Ascending aorta (tissue), 2 donors: ENCODE results near the gene RAB39B. TPM values are rescaled to one million over a fixed set of nuclear protein-coding genes. Genes with fewer than 3 reads are reported as not detected.

Experiments
- DNase-seq, 2 donors: peaks; one replicate each; pipeline ENCODE4 v3.0.0-alpha.2; 2019; ENCODE audit warnings: low spot score in 2 of 2
- H3K27ac ChIP-seq, 2 donors: fragments of 200-600 bp; sonication (generic); one replicate each; pipeline ENCODE4 v1.5.1; 2016 to 2017; ENCODE audit warnings: mild to moderate bottlenecking in 1 of 2
- H3K27me3 ChIP-seq: fragments of 200-600 bp; sonication (generic); one replicate; pipeline ENCODE4 v1.5.1; 2017
- H3K36me3 ChIP-seq, 2 donors: fragments of 200-600 bp; sonication (generic); one replicate each; pipeline ENCODE4 v1.5.1; 2016
- H3K4me1 ChIP-seq, 2 donors: fragments of 200-600 bp; sonication (generic); one replicate each; pipeline ENCODE4 v1.5.1; 2016 to 2017; ENCODE audit warnings: mild to moderate bottlenecking in 1 of 2
- H3K4me3 ChIP-seq, 2 donors: fragments of 200-600 bp; sonication (generic); one replicate each; pipeline ENCODE4 v1.5.1; 2016 to 2017; ENCODE audit warnings: mild to moderate bottlenecking in 1 of 2
- H3K9me3 ChIP-seq, 2 donors: fragments of 200-600 bp; sonication (generic); one replicate each; pipeline ENCODE4 v1.5.1; 2016
- CTCF ChIP-seq, 3 experiments: fragments of 200-600 bp in 2 of 3; fragments of 450-650 bp in 1 of 3; sonication (generic) in 2 of 3; IDR thresholded peaks; one replicate each; pipeline ENCODE4 v1.5.1; 2016 to 2019; ENCODE audit warnings: antibody characterized with exemption in 3 of 3, mild to moderate bottlenecking in 1 of 3, moderate library complexity in 1 of 3
- intact Hi-C: fragments of 100-400 bp; cut with DNase I; formaldehyde crosslinking; loops from one replicate; pipeline ENCODE4 v1.15.1; 2023
- total RNA-seq: library from RNA; depleted of rRNA; stranded (reverse); fragments of >200 nt; gene quantifications from one replicate; pipeline ENCODE4 v1.1.0, GENCODE V29; 2016

Gene RAB39B
- total RNA-seq, 1 donor from 2014 or later = not detected

- TF ChIP-seq CTCF (IDR thresholded peaks at IDR 0.05) = no peak
- intact Hi-C loops = no loop called here
- DNase-seq = no peak
- Histone ChIP-seq H3K27me3 (no peaks in the 10 kb centered on the region), H3K27ac (no peak overlapping the region), H3K9me3 (no peaks in the 10 kb centered on the region), H3K4me1 (no peaks in the 10 kb centered on the region), H3K4me3 (no peak overlapping the region), H3K36me3 (no peaks in the 10 kb centered on the region)
Measured at GRCh38 chrX:155266439-155266838, 2.1 kb upstream of the RAB39B start.

- intact Hi-C loops = no loop called here
- TF ChIP-seq CTCF (IDR thresholded peaks at IDR 0.05) = no peak
- Histone ChIP-seq H3K27ac (no peak overlapping the region), H3K36me3 (no peaks in the 10 kb centered on the region), H3K4me1 (no peaks in the 10 kb centered on the region), H3K27me3 (no peaks in the 10 kb centered on the region), H3K9me3 (no peaks in the 10 kb centered on the region), H3K4me3 (peak overlapping the region in 1 of 2 donors; percentile 14)
- DNase-seq = no peak
Measured at GRCh38 chrX:155262970-155263754, 1.1 kb downstream of the RAB39B start.

- intact Hi-C loops = no loop called here
- no peak for DNase-seq
- Histone ChIP-seq H3K27ac (no peak overlapping the region), H3K4me3 (no peak overlapping the region), H3K4me1 (no peaks in the 10 kb centered on the region), H3K9me3 (no peaks in the 10 kb centered on the region), H3K27me3 (no peaks in the 10 kb centered on the region), H3K36me3 (no peaks in the 10 kb centered on the region)
- TF ChIP-seq CTCF (IDR thresholded peaks at IDR 0.05) = no peak
Measured at GRCh38 chrX:155259752-155260151, 4.5 kb downstream of the RAB39B start.

GRCh38 chrX:155251391-155251790, 12.9 kb downstream of the RAB39B start:
- H3K4me3 ChIP-seq = no peak overlapping the region
- H3K4me1 ChIP-seq = no peaks in the 10 kb centered on the region
- TF ChIP-seq CTCF (IDR thresholded peaks at IDR 0.05) = no peak
- H3K27ac ChIP-seq = no peak overlapping the region
- DNase-seq = no peak
- H3K36me3 ChIP-seq = no peaks in the 10 kb centered on the region
- intact Hi-C loops = no loop called here
- no peaks in the 10 kb centered on the region for H3K9me3 ChIP-seq
- no peaks in the 10 kb centered on the region for H3K27me3 ChIP-seq

- Histone ChIP-seq H3K9me3 (no peaks in the 10 kb centered on the region), H3K27ac (no peak overlapping the region), H3K4me1 (no peaks in the 10 kb centered on the region), H3K4me3 (no peak overlapping the region), H3K27me3 (no peaks in the 10 kb centered on the region), H3K36me3 (no peaks in the 10 kb centered on the region)
- intact Hi-C loops = no loop called here
- no peak for TF ChIP-seq CTCF (IDR thresholded peaks at IDR 0.05)
- DNase-seq = no peak
Measured at GRCh38 chrX:155247497-155247896, 16.8 kb downstream of the RAB39B start.
